ENCODE measurements around the gene GATAD2A.

GATAD2A gene

DNA sequence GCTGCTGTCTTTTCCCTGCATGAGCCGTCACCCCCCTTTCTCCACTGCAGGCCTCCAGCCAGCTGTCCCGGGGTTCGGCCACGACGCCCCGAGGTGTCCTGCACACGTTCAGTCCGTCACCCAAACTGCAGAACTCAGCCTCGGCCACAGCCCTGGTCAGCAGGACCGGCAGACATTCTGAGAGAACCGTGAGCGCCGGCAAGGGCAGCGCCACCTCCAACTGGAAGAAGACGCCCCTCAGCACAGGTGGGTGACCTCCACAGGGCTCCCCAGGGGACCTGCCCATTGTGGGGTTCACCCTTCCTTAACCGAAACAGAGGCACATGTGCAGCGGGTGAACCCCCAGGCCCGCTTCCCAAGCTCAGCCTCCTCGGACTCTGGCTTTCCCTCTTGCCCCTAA, 96.8 kb downstream of the GATAD2A start:
- TF ChIP-seq, protein P1, sequence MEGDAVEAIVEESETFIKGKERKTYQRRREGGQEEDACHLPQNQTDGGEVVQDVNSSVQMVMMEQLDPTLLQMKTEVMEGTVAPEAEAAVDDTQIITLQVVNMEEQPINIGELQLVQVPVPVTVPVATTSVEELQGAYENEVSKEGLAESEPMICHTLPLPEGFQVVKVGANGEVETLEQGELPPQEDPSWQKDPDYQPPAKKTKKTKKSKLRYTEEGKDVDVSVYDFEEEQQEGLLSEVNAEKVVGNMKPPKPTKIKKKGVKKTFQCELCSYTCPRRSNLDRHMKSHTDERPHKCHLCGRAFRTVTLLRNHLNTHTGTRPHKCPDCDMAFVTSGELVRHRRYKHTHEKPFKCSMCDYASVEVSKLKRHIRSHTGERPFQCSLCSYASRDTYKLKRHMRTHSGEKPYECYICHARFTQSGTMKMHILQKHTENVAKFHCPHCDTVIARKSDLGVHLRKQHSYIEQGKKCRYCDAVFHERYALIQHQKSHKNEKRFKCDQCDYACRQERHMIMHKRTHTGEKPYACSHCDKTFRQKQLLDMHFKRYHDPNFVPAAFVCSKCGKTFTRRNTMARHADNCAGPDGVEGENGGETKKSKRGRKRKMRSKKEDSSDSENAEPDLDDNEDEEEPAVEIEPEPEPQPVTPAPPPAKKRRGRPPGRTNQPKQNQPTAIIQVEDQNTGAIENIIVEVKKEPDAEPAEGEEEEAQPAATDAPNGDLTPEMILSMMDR (conservative IDR thresholded peaks at IDR 0.05; ENCODE audit: low read length): no peak
- DNase-seq (ENCODE audit: low read depth): no peak
- no peak overlapping the region for H3K4me3 ChIP-seq (ENCODE audit: low read length)

DNA sequence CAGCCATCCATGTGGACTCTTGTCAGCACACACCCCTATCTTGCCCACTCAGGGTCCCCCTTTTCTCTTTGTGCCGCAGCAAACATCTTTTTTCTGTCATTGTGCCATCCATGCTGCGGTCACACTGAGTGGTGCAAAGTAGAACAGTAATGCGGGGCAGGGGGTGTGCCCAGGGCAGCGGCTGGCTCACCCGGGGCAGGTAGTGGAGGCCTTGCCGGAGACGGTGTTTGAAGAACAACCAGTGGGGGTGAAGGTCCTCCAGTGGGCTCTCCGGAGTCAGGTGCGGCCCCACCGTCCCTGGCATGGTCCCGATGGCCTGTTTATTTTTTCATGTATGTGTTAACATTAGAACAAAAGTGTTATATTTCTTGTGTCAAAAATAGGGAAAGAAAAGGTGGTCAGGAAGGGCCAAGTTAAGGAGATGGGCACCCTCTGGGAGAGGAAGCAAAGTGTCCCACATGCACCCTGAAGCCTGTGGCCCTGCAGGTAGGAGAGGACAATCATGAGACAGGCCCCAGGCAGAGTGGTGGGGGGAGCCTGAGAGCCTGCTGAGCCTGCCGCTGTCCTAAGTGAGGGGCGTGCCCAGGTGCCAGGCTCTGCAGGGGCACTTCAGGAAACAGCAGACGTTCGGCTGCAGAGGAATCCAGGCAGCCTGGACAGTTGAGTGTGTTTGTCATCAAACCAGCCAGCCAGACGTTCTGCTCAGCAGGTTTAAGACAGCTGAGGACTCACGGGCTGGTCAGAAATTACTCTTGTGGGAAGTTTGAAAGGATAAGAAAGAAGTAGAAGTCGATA, 97.5 kb downstream of the GATAD2A start:
- no peak for DNase-seq (ENCODE audit: low read depth)
- H3K4me3 ChIP-seq (ENCODE audit: low read length): no peak overlapping the region
- TF ChIP-seq, protein P1 (conservative IDR thresholded peaks at IDR 0.05; ENCODE audit: low read length): no peak

DNA sequence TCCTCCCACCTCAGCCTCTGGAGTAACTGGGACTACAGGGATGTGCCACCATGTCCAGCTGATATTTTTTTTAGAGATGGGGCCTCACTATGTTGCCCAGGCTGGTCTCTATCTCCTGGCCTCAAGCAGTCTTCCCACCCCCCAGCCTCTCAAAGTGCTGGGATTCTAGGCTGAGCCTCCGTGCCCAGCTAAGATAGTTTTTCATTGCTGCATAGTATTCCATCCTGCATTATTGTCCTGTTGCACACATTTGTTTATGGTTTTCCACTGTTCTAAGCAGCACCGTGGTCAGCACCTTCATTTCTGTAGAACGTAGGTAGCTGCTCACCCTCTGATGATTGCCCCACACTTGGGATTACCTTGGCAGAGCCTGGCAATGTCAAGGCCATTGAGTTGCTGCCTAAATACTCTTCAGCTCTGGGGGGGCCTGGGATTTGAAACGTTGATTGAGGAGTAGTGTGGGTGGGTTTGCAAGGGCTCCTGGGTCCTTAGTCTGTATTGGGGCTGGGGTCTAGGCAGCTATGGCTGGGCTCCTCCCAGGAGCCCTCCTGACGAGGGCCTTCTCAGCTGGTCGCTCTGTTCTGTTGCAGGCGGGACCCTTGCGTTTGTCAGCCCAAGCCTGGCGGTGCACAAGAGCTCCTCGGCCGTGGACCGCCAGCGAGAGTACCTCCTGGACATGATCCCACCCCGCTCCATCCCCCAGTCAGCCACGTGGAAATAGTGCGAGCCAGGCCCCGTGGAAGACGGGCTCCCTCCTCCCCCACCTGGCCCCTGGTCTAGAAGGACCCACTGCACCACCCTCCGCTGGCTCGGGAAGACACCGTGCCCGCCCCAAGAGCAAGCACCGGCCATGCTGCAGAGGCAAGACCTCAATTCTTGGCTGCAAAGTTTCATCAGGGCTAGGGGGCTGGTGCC, 99.5 kb downstream of the GATAD2A start:
- H3K4me3 ChIP-seq (ENCODE audit: low read length): no peak overlapping the region
- DNase-seq (ENCODE audit: low read depth): no peak
- TF ChIP-seq, protein P1 (conservative IDR thresholded peaks at IDR 0.05; ENCODE audit: low read length): no peak

DNA sequence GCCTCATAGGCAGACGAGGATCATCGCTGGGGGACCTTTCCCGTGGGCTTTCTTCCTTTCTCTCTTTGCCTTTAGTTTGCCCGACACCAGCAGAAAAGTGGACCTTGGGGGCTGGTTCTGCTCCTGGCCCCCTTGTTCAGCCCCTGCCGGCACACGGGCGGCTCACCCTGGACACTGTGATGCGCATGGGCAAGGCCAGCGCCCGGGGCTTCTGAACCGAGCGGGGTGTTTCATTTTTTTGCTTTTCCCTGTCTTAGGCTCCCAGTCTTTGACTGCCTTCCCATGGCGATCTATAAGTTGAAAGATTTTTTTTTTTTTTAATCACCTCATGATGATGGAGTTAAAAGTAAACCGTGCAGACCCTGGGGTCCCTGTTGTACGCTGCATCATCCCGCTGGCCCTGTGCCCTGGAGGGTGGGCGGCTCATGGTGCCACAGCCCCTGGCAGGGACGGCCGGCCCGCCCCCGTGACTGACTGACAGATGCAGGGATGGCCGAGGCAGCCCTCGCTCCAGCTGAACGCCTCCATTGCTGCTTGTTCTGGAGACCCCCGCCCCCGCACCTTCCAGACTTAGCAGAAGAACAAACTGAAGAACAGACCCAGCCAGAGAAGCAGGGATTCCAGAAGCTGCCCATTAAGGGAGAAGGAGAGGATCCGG, 100.3 kb downstream of the GATAD2A start:
- no peak overlapping the region for H3K4me3 ChIP-seq (ENCODE audit: low read length)
- no peak for DNase-seq (ENCODE audit: low read depth)
- TF ChIP-seq, protein P1 (conservative IDR thresholded peaks at IDR 0.05; ENCODE audit: low read length): no peak

DNA sequence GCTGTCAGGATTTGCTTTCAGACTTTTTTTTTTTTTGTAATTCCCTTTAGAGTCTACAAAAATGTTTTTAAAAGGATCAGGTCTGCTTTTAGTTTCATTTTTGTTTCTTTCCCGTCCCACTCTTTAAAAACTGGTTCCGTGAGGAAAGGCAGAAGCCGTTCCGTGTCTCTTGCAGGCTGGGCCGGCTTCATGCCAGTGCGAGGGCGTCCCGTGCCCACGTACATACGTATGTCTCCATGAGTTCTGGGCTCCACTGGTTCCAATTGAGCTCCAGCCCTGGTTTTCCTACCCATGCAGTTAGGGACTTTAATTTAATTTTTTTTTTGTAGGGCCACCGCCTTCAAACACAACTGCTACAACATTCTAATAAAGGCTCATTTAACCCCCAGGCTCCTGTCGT, 101.1 kb downstream of the GATAD2A start:
- TF ChIP-seq, protein P1 (conservative IDR thresholded peaks at IDR 0.05; ENCODE audit: low read length): no peak
- H3K4me3 ChIP-seq (ENCODE audit: low read length): no peak overlapping the region
- DNase-seq (ENCODE audit: low read depth): no peak

DNA sequence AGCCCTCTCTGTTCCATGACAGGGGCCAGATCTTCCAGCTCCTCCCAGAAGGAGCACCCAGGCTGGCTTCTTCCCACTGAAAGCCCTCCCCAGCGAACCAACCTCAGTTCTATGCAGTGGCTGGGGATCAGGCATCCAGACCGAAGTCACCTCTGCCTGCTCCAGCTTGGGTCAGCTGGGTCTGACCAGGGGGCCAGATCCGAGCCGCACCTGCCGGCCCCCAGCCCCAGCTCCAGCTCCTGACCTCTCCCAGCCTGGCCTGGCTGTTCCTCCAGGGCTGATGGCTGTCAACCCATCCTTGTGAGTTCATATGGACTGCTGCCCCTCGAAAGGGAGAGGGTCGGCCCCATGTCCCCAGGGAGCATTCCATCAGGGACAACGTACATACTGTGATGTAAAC, 101.9 kb downstream of the GATAD2A start:
- no peak for DNase-seq (ENCODE audit: low read depth)
- H3K4me3 ChIP-seq (ENCODE audit: low read length): no peak overlapping the region
- TF ChIP-seq, protein P1 (conservative IDR thresholded peaks at IDR 0.05; ENCODE audit: low read length): no peak

All from AG10803 (cell line).